A549 (cell line): ENCODE measurements around the gene MISFA.

Experiments used
- CBX2 ChIP-seq: fragments of 200-600 bp; sonication (generic); IDR thresholded peaks from 2 replicates; pipeline ENCODE4 v1.6.1; 2016; ENCODE audit warnings: low read depth, mild to moderate bottlenecking, borderline replicate concordance
- CTCF ChIP-seq: fragments of >200 bp; sonication (Bioruptor Twin); formaldehyde crosslinking; IDR thresholded peaks from 3 replicates; pipeline ENCODE4 v1.5.1; 2016
- EP300 ChIP-seq, 2 experiments: fragments of >200 bp; sonication (Bioruptor Twin); formaldehyde crosslinking; IDR thresholded peaks; 2 replicates in 1 of 2; 3 replicates in 1 of 2; pipeline ENCODE4 v1.6.1; 2016 to 2017
- HEYL ChIP-seq: fragments of 250-450 bp; sonication (Bioruptor Pico); IDR thresholded peaks from 2 replicates; pipeline ENCODE4 v1.8.0; 2021; ENCODE audit warnings: mild to moderate bottlenecking, moderate library complexity
- HMGXB4 ChIP-seq: fragments of 250-450 bp; sonication (Bioruptor Pico); IDR thresholded peaks from 2 replicates; pipeline ENCODE4 v1.5.0; 2021; ENCODE audit warnings: mild to moderate bottlenecking, moderate library complexity, borderline replicate concordance
- JUNB ChIP-seq: fragments of >200 bp; sonication (Bioruptor Twin); formaldehyde crosslinking; IDR thresholded peaks from 2 replicates; pipeline ENCODE4 v1.6.1; 2016
- MAFK ChIP-seq: fragments of 450-650 bp; IDR thresholded peaks from 2 replicates; pipeline ENCODE4 v1.6.1; 2014; ENCODE audit not compliant: partially characterized antibody
- POLR2A ChIP-seq: IDR thresholded peaks from 2 replicates; pipeline ENCODE4 v1.6.1; 2012; ENCODE audit warnings: mild to moderate bottlenecking, low read length
- POLR2AphosphoS2 ChIP-seq: conservative IDR thresholded peaks from 2 replicates; pipeline ENCODE4 v1.6.1; 2012; ENCODE audit warnings: low read length, improper control_type of control experiment, inconsistent platforms
- SREBF2 ChIP-seq: fragments of 450-650 bp; IDR thresholded peaks from 2 replicates; pipeline ENCODE4 v1.6.1; 2014; ENCODE audit warnings: mild to moderate bottlenecking, moderate library complexity
- TP53 ChIP-seq: fragments of 250-450 bp; sonication (Bioruptor Pico); IDR thresholded peaks from 2 replicates; pipeline ENCODE4 v1.5.0; 2021; ENCODE audit warnings: mild to moderate bottlenecking, moderate library complexity
- USF2 ChIP-seq: fragments of 450-650 bp; IDR thresholded peaks from 2 replicates; pipeline ENCODE4 v1.6.1; 2014; ENCODE audit warnings: antibody characterized with exemption
- ZC3H11A ChIP-seq: fragments of 450-650 bp; IDR thresholded peaks from 2 replicates; pipeline ENCODE4 v1.6.1; 2014; ENCODE audit warnings: antibody characterized with exemption, mild to moderate bottlenecking

- TF ChIP-seq MAFK (no peak), SREBF2 (no peak), CBX2 (no peak), POLR2A (no peak), JUNB (no peak), TP53 (CRISPR knock-in tag) (no peak), HEYL (CRISPR knock-in tag) (no peak), EP300 (IDR thresholded peaks at IDR 0.05) (no peak), CTCF (no peak), HMGXB4 (CRISPR knock-in tag) (no peak), POLR2AphosphoS2 (no peak), USF2 (no peak), ZC3H11A (no peak)
Measured at GRCh38 chr11:18594999-18595749, 4.4 kb upstream of the MISFA start.
